Inflammatory macrophage treated with lipopolysaccharide for 1 hour (primary cell): ENCODE results near the gene WHAMM.
"Not testable (repeated sequence)": the region's sequence is repeated elsewhere in the genome, so short reads cannot be mapped to it uniquely, and the experiment has no call there.

Source experiments
- DNase-seq, 2 donors: peaks; one replicate each; pipeline ENCODE4 v3.0.0-alpha.2; 2020 to 2022

The WHAMM gene

DNA sequence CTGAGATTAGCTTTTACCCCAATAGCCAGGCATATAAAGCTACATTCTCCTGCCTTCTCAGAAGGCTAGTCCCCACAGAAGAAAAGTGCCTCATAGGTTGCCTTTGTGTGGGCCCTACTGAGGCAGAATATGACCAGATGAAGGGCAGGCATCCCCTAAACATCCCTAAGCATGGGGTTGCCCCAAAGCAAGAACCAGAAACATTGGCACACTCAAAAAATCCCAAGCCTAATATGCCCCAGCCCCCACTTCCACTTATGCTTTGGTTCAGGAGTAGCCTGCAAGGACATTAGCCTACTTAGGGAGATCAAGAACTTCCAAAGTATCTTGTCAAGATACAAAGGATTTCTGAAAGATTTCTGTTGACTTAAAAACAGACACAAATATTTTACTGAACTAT lies 29.7 kb downstream of the WHAMM start:
- peak; percentile 70 to 82 for DNase-seq

DNA sequence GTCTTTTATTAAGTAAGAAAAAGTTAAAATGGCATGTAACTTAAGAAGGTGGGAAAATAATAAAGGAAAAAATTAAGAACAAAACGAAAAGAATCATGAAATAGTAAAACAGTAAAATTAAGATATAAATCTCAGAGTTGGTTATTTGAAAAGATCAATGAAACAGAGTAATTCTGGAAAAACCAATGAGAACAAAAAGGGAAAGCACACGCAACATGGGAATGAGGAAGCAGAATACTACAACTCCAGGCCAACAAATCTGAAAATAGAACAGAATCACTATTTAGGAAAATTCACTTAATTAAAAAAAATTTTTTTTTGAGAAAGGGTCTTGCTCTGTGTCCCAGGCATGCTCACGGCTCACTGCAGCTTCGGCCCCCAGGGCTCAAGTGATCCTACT lies 30.7 kb downstream of the WHAMM start:
- DNase-seq: peak; percentile 52 to 63

DNA sequence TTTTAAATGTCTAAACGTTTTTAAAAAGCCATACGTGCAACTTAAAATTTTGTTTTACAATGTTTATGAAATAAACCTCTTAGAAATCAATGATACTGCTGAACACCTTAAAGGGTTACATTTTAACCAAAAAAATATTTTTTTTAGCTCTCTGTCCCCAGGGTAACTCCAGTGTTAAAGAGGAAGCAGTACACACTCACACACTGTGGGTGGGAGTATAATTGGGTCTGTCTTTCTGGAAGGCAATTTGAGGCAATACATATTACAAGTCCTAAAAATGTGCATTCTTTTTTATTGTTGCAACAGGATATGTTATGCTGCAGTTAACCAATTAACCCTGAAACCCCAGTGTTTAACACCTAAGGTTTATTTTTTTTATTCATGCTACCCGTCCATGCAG lies 34.1 kb downstream of the WHAMM start:
- DNase-seq: peak; percentile 72 to 88

DNA sequence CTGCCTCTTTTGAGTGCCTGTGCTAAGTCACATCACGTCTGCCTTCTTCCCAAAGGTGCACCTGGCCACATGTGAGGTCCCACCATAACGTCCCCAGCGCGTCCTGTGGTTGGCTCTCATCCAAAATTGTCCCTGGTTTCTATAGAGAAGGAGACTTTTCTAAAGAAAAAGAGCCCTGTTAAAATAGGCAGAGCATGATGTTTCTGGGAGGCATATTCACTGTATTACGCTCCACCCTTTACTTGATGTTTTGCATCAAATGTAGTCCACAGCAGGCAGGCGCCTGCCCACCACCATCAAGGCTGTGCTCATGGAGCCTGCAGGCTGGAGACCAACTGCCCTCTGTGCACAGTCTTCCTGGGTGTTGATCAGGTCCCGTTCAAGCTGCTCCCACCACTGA lies 36.3 kb downstream of the WHAMM start:
- no peak for DNase-seq

DNA sequence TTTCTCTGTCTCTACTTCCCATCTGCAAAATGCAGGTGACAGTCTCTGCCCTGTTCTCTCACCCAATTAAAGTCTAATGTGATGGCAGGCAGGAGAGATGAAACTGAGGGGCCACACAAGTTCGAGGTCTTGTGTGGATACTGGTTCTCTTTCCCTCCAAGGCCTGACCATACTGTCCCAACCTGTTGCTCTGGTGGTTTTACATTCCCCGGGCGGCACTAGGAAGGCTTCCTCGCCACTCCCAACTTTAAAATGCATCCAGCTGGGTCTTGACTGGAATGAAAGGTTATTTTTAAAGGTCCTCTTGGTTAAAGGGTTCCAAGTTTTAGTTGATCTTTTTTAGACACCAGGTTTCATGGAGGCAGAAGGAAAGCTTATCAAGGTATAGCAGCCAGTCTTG lies 37.2 kb downstream of the WHAMM start:
- no peak for DNase-seq

DNA sequence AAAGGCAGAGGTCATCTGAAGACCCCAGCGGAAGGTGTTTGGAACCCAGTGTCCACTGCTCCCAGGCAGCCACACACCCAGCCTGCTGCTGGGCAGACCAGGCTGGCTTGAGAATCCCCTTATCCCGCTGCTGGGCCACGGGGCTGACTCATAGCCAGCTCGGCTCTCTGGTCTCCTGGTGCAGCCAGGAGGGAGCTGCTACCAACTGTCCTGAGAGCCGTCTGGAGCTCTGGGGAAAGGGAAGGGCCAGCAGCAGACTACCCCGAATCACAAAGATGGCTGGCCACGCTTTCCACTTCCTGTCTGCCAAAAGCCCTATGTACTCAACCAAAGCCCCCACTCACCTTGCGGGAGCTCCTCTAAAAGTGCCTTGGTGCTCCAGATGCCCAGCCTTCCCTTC lies 38.3 kb downstream of the WHAMM start:
- no peak for DNase-seq

DNA sequence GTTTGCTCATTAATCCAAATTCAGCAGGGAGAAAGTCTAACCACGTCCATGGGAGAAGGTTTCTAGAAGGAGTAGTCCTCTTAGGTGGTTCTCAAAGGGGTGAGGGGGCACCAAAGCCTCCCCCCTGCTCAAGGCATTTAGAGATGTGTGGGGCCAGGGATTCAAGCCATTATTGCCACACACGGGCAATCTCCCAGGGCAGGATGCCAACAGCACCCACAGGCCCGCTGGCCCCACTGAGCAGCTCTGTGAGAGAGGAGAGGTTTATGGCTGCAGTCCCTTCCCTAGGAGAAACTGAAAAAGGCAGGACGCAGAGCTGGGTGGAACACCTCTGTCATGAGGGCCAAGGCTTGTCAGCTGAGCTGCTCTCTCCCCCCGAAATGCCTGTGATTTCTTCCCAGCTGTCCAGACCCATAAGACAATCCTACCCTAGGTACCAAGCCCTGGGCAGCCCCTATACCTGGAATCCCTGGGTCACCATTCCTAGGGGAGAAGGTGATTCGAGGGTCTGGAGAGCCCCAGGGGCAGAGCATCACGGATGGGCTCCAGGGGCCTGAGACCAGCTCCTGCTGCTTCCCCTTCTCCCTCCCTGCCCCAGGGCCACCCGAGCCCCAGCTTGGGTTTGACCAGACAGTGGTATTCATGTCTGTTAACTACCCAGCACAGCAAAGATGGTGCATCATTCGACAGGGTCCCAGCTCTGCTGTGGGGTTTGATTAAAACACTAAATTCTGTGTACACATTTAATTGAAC lies 39.0 kb downstream of the WHAMM start:
- DNase-seq: no peak

DNA sequence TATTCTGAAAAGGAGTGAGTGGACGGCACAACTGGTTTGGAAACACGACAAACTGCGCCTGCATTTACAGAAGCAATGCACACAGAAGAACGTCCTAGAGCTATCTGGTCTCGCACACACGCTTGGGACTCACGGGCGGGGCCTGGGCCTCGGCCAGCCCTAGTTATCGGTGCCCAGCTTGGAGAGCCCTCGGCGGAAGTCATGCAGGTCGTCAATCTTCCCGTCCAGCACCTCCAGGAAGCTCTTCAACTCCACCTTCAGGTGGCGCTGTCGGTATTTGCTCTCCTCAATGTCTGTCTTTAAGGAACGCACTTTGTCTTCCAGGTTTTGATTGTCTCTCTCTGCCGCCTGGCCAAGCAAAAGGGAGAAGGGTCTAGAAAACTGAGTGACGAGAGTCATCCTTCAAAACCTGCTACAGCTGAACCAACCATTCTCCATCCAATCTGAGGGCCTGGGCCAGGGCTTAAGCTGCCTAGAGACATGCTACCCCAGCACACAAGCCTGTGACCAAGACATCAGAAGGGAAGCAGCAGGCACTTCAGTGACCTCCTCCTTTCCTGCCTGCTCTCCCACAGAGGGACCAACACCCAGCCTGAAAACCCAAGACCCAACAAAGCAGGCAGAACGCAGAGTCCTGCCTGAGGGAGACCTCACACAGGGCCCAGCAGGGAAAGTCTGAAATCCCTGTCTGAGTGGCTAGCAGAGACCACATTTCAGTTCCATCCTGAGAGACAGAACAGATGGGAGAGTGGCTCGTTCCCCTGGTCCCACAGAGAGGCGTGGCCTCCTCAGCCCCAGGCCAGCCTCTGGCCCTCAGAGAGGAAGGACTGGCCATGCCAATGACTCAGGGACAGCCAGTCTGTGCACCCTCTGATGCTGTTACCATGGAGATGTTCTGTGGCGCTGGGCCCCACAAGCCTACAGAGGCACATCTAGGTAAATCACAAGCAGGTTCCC lies 40.4 kb downstream of the WHAMM start:
- DNase-seq: peak; percentile 79 to 80

DNA sequence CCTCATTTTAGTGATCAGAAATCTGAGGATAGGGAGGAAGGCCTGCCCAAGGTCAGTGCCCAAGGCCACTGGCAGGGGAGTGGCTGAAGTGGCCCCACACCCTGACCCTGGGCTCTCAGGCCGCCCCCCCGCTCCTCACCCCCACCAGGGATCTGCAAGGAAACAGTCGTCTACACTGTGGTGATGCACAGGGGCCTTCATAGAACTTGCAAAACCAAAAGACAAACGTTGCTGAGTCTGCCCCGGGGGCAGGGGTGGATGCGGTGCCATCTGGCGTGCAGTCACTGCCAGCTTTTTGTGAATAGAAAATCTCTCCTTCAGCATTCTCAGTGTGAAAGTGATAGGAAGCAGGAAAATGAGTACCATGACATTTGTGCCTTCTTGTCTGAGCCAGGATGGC lies 41.3 kb downstream of the WHAMM start:
- DNase-seq: no peak

DNA sequence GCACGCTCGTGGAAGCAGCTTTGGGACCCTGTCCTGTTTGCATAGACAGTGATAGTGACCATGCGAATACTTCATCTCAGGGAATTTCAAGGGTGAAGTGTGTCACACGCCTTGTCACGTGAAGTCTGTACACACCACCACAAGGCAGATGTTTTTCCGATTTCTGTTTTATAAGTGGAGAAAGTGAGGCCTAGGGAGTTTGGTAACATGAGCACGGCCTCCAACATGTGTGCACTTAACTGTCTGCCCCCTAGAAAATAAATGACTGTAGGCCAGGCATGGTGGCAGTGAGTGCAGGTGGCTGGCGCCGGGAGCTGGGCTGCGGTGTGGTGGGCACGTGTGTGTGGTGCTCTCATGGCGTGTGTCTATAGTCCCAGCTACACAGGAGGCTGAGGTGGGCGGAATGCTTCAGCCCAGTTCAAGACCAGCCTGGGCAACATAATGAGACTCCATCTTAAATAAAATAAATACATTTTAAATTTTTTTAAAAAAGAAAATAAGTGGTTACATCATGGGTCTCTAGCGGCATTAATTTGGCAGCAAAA lies 42.0 kb downstream of the WHAMM start:
- no peak for DNase-seq

DNA sequence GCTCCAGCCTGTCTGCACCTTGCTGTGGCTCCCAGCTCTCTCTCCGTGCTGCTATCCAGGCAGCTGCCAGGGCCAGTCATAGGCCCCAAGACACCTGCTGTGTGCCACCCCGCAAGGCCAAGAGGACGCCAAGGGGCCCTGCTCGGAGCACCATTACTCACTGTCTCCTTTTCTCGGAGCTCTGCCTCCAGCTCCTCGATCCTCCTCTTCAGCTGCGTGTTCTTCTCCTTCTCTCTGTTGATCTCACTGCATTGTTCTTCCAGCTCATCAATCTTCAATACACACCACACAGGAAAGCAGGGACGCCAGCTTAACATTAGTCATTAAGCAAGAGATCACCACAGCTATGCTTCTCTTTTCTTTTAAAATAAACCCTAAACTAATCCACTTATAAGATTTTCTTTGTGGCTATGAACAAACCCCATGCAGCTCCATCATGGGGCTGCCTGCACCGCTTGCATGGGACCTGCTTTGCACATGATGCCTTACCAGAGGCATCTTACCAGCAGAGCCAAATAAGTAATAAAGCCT lies 42.6 kb downstream of the WHAMM start:
- no peak for DNase-seq

DNA sequence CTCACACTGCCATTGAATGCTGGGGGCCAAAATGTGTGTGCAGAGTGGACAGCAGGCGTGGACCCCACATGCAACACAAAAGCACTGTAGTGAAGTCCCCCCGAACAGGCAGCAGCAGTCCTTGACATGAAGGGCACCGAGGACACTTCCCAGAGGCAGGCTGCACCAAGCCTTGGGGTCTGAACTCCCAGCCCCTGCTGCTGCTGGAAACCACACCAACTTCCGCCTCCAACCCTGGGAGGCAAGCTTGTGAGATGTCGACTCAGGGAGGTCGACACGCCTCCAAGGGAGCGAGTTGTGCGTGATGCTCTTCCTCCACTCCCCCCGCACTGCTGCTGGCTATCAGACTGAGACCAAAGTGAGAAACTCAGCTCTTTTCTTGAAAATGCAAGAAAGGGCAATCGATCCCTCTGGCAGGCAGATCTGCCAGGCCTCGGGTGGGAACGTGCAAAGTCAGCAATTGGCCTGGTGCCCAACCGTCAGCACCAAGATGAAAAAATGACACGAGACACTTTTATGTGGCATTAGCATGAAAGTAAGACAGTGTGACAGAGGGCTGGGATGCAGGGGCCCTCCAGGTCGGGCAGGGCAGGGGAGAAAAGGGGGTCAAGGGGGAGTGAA lies 43.6 kb downstream of the WHAMM start:
- DNase-seq: no peak

DNA sequence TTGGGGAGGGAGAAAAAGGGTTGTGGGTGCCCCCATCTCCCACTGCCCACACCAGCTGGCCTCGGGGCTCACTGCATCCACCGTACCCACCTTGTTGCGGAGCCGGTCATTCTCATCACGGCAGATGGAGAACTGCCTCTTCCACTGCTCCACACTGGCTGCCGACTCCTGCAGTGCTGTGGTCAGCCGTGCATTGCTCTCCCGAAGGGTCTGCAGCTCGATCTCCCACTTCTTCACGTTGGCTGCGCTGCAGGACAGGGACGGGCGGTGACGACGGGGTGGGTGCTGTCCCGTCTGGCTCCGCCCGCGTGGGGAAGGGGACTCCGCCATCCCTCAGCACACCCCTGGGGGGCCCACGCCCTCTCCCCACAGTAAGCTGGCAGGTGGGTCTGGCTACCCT lies 45.1 kb downstream of the WHAMM start:
- DNase-seq: no peak

DNA sequence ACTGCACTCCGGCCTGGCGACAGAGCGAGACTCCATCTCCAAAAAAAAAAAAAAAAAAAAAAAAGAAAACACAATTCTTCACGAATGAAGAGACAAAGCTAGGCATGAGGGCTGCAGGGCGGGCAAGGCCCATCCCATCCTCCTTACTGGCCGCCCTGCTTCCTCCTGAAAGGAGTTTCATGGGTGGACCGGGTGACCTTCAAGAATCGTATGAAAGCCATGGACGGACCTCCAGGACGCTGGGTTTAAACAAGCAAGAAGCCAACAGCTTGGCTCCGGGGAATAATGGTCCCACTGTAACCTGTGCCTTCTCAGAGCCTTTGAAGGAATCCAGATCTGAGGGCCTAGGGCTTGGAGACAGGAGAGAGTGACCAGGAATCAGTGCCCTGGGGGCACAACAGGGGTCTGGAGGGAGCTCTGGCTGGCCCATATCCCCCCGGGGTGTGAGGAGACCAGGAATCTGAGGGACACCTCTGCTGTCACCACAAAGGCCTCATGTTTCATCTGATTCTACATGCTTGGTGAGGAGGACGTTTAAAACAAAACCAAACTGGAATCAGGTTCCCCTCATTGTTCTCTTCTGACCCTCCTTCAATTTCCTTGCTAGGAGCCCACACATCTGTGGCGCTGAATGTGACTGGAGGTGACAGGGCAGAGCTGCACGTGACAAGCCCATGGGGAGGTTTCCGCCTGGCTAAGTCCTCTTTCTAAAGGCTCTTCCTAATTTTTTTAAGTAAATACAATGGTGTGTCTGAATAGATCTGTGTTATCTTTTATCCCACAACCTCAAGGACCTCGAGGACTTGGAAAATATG lies 46.1 kb downstream of the WHAMM start:
- DNase-seq: no peak

DNA sequence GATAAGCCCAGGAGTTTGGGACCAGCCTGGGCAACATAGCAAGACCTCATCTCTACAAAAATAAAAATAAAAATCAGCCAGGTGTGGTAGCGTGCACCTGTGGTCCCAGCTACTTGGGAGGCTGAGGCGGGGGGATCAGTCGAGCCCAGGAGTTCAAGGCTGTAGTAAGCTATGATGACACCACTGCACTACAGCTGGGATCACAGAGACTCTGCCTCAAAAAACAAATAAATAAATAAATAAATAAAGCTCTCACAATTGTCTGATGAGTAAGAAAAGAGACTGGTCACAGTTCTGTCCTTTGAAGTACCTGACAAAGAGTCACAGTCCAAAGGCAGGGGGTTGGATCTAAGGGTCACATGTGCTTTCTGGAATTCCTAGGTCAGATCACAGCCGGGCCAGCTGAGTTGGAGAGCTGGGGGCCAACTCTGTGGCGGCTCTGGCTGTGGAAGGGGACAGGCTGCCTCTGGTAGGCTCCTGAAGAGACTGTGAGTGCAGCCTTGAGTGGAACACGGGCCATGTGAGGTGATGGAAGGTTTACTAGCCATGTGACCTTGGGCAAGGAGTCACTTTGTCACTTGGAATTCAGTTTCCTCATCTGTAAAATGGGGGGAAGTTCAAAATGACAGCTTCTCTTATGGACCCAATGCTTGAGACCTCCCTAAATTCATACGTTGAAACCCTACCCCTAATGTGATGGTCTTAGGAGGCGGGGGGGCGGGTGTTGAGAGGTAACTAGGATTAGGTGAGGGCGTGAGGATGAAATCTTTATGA lies 47.2 kb downstream of the WHAMM start:
- DNase-seq: no peak

DNA sequence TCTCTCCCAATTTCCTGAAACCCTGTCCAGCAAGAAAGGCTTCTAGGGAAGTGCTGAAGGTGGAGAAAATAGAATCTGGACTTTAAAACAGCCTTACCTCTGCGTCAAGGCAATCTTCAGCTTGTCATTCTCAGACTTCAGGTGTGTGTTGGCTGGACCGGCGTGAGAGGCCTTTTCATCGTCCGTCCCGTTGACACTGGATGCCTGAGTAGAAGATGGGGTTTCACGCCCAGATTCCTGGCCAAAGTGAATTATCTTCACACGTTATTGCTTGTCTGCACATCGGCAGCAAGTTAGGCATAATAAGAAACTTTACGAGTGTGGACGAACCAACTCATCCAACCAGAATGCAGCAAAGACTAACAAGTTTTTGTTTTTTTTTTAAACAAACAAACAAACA lies 49.5 kb downstream of the WHAMM start:
- no peak for DNase-seq

DNA sequence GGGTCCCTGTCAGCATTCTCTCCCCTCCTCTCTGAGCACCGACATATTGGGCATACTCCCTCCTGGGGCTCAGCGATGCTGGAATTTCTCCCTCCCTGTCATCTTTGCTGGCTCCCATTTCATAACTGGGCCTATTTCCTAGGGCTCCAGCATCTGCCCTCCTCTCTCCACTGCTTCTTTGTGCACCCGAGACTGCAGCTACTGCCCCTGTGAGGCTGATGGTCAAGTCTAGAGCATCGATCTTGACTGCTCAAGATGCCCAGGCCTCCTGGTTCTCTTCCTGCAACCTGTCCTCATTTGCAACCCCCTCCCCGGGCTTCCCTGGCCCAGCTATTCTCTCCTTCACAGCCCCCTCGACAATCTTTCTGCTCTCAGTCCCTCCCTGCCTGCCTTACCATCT lies 53.5 kb downstream of the WHAMM start:
- DNase-seq: no peak

DNA sequence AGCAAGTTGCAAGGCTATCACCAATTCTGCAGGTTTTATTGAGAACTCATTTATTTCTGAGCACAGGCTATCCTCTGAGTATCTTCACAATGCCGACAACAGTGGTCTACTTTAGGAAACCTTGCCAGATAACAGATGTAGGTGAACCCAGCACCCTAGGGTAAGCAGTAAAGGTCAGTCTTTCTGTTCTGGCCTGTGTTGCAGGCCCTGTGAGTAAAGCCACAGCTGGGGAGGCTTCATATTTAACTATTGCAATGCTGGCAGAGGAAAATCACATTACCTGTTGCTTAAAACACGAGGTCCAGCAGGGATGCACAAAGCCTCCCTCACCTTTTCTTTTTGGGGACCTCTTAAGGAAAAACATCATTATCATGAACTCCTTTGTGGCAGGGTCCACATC lies 55.5 kb downstream of the WHAMM start:
- DNase-seq: no peak

DNA sequence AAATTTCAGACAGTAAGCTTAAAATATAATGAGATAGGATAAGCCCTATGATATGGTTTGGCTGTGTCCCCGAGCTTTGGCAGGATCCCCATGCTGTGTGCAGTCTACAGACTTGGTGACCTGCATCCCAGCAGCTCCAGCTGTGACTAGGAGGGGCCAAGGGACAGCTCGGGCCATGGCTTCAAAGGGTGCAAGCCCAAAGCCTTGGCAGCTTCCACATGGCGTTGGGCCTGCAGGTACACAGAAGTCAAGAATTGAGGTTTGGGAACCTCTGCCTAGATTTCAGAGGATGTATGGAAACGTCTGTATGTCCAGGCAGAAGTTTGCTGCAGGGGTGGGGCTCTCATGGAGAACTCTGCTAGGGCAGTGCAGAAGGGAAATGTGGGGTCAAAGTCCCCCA lies 56.2 kb downstream of the WHAMM start:
- not testable (repeated sequence) for DNase-seq

DNA sequence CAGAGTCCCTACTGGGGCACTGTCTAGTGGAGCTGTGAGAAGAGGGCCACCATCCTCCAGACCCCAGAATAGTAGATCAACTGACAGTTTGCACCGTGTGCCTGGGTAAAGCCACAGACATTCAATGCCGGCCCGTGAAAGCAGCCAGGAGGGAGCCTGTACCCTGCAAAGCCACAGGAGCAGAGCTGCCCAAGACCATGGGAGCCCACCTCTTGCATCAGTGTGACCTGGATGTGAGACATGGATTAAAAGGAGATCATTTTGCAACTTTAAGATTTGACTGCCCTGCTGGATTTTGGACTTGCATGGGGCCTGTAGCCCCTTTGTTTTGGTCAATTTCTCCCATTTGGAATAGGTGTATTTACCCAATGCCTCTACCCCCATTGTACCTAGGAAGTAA lies 56.6 kb downstream of the WHAMM start:
- not testable (repeated sequence) for DNase-seq

DNA sequence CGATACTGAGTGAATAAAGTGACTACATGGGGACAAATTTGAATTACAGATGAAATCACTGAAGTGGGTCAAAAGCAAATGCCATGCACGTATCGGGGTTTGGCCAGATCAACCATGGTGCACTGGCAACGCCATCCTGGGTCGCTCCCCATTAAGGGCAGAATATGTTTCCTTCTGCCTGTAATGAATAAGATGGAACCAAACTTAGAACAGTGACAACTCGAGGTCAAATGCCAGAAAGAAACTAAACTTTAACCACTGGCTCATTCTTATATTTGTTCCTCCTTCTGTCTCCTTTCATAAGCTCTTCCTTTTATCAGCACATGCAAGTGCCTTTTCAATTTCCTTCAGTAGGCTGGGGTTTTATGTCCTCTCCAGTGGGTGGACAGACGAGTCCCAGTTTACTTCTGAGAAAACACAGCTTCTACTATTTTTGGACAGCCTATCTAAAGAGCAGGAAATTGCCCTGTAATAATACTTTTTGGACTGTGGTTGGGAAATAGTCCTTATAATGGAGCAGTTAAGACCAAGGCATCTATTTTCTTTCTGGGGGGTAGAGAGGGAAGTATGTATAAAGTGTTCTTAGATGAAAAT lies 61.4 kb downstream of the WHAMM start:
- DNase-seq: peak; percentile 45 to 47
